Ishikawa (cell line): ENCODE results near the gene RNF11.

Experiments used
- CREB1 ChIP-seq: IDR thresholded peaks from 2 replicates; pipeline ENCODE4 v1.6.1; 2012; ENCODE audit warnings: low read depth
- TAF1 ChIP-seq: IDR thresholded peaks from 2 replicates; pipeline ENCODE4 v1.6.1; 2012; ENCODE audit warnings: low read depth, mild to moderate bottlenecking
- TCF12 ChIP-seq: IDR thresholded peaks from 2 replicates; pipeline ENCODE4 v1.6.1; 2012; ENCODE audit warnings: low read depth
- YY1 ChIP-seq: IDR thresholded peaks from 2 replicates; pipeline ENCODE4 v1.6.1; 2012; ENCODE audit warnings: low read depth
- TF ChIP-seq, protein P1 (sequence below): IDR thresholded peaks from 2 replicates; pipeline ENCODE4 v1.6.1; 2012

DNA sequence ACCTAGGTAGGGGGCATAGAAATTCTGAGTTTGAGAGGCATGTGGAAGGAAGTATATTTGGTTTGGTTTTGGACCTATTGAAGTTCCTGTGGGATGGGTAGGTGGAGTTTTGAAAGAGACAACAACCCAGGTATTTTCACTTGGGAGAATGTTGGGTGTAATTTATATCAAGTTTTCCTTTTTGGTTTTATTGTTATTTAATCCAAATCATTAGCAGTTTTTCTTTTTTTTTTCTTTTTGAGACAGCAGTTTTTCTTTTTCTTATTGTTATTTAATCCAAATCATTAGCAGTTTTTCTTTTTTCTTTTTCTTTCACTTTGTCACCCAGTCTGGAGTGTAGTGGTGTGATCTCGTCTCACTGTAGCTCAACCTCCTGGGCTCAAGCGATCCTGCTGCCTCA, 30.1 kb downstream of the RNF11 start:
- TF ChIP-seq, protein P1, sequence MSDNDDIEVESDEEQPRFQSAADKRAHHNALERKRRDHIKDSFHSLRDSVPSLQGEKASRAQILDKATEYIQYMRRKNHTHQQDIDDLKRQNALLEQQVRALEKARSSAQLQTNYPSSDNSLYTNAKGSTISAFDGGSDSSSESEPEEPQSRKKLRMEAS = no peak
- TF ChIP-seq TCF12 (no peak), CREB1 (no peak), YY1 (no peak), TAF1 (no peak)
